ENCODE results near the gene PPARG. TPM values are rescaled to one million over a fixed set of nuclear protein-coding genes. Genes with fewer than 3 reads are reported as not detected.

The PPARG gene
- total RNA-seq, 2 donors from 2014 or later = 5.4 to 44.2 TPM

- H3K4me3 ChIP-seq = no peak overlapping the region
- H3K27ac ChIP-seq = no peak overlapping the region
- 69 to 81% methylated on average over 3 of the region's 3 CpGs for WGBS, 2 donors
- H3K4me1 ChIP-seq = no peaks in the 10 kb centered on the region
- intact Hi-C loops (cut with DNase I) = no loop called here
- no peaks in the 10 kb centered on the region for H3K36me3 ChIP-seq (replicated peaks in 1 of 2; ENCODE audit: insufficient read depth in 1 of 2, low read depth in 2 of 2)
- no peaks in the 10 kb centered on the region for H3K9me3 ChIP-seq
- TF ChIP-seq POLR2A (IDR thresholded peaks at IDR 0.05) = no peak
- TF ChIP-seq CTCF (IDR thresholded peaks at IDR 0.05) = no peak
- DNase-seq (no peak), ATAC-seq (no peak)
- H3K27me3 ChIP-seq = no peaks in the 10 kb centered on the region
Measured at GRCh38 chr3:12336099-12336498, 47.2 kb downstream of the PPARG start.

GRCh38 chr3:12338595-12339546 lies 50.0 kb downstream of the PPARG start:
- Histone ChIP-seq H3K9me3 (no peaks in the 10 kb centered on the region), H3K4me3 (no peak overlapping the region), H3K36me3 (replicated peaks in 1 of 2; ENCODE audit: insufficient read depth in 1 of 2, low read depth in 2 of 2) (no peaks in the 10 kb centered on the region), H3K4me1 (no peaks in the 10 kb centered on the region), H3K27ac (no peak overlapping the region), H3K27me3 (no peaks in the 10 kb centered on the region)
- ATAC-seq (no peak), DNase-seq (no peak)
- WGBS, 2 donors = 56 to 72% methylated on average over 5 of the region's 5 CpGs
- intact Hi-C loops (cut with DNase I) = no loop called here
- no peak for TF ChIP-seq POLR2A (IDR thresholded peaks at IDR 0.05)
- no peak for TF ChIP-seq CTCF (IDR thresholded peaks at IDR 0.05)

- ATAC-seq = no peak
- no peak for DNase-seq
- WGBS, 2 donors = 92% methylated on average over 5 of the region's 5 CpGs
Measured at GRCh38 chr3:12339701-12340480, 51.0 kb downstream of the PPARG start.

GRCh38 chr3:12340506-12340905 lies 51.6 kb downstream of the PPARG start:
- ATAC-seq (no peak), DNase-seq (no peak)
- H3K27ac ChIP-seq = no peak overlapping the region
- intact Hi-C loops (cut with DNase I) = no loop called here
- WGBS, 2 donors = 73 to 83% methylated on average over 2 of the region's 2 CpGs
- no peak for TF ChIP-seq POLR2A (IDR thresholded peaks at IDR 0.05)
- TF ChIP-seq CTCF (IDR thresholded peaks at IDR 0.05) = no peak
- no peaks in the 10 kb centered on the region for H3K9me3 ChIP-seq
- no peaks in the 10 kb centered on the region for H3K27me3 ChIP-seq
- H3K36me3 ChIP-seq (replicated peaks in 1 of 2; ENCODE audit: insufficient read depth in 1 of 2, low read depth in 2 of 2) = no peaks in the 10 kb centered on the region
- no peak overlapping the region for H3K4me3 ChIP-seq
- H3K4me1 ChIP-seq = no peaks in the 10 kb centered on the region

More at GRCh38 chr3:12339701-12340480, 51.0 kb downstream of the PPARG start:
- Histone ChIP-seq H3K9me3 (no peaks in the 10 kb centered on the region), H3K4me1 (no peaks in the 10 kb centered on the region), H3K27ac (no peak overlapping the region), H3K27me3 (no peaks in the 10 kb centered on the region), H3K36me3 (replicated peaks in 1 of 2; ENCODE audit: insufficient read depth in 1 of 2, low read depth in 2 of 2) (no peaks in the 10 kb centered on the region), H3K4me3 (no peak overlapping the region)
- intact Hi-C loops (cut with DNase I) = no loop called here
- TF ChIP-seq CTCF (IDR thresholded peaks at IDR 0.05) (no peak), POLR2A (IDR thresholded peaks at IDR 0.05) (no peak)

Data from body of pancreas (tissue), 4 donors.